ENCODE data around the gene IGSF10. TPM values are rescaled to one million over a fixed set of nuclear protein-coding genes. Genes with fewer than 3 reads are reported as not detected.

Gene IGSF10
- total and polyA plus RNA-seq, 2 donors (not counting 1 experiment from before 2014, with no cell fraction given): 0.03 TPM; not detected in 1

DNA sequence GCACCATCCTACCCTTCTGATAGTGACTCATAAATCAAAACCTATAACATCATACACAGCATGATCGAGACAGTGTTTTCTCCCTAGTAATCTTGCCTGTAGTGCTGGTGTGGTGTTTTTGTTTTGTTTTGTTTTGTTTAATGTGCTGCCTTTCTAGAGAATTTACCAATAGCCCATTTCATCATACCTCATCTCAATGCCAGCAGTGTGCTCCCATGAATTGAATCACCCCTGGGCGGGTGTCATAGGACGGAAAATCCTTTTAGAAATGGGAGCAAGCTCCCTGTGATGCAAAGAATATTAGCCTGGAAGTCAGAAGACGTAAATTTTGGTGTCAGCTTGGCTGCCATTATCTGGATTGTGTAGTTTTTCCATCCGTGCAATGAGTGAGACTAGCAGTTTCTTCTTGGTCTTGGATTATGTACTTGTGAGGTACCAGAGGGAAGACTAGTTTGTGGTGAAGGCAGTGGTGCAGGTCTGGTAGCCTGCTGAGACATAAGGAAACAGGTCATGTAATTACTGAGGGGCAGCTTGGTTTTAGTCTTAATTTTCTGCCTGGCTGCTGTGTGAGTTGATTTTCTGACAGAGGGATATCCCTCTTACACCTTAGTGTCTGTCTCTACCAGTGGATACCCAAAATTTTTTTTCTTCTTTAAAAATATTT lies 29.9 kb downstream of the IGSF10 start:
- Mint-ChIP-seq H3K4me3 (no peak overlapping the region), H3K9me3 (ENCODE audit: insufficient read depth) (no peaks in the 10 kb centered on the region), H3K27ac (peak overlapping the region; percentile 47), H3K4me1 (peaks cover 37% of the 10 kb centered on the region), H3K27me3 (no peaks in the 10 kb centered on the region)
- H3K79me2 ChIP-seq (ENCODE audit: control insufficient read depth, insufficient read depth, low read length): no peaks in the 10 kb centered on the region
- no peak for TF ChIP-seq EZH2 (IDR thresholded peaks at IDR 0.05; ENCODE audit: borderline replicate concordance, insufficient read depth, low read depth, low read length, poor library complexity, severe bottlenecking)
- TF ChIP-seq, protein P1, sequence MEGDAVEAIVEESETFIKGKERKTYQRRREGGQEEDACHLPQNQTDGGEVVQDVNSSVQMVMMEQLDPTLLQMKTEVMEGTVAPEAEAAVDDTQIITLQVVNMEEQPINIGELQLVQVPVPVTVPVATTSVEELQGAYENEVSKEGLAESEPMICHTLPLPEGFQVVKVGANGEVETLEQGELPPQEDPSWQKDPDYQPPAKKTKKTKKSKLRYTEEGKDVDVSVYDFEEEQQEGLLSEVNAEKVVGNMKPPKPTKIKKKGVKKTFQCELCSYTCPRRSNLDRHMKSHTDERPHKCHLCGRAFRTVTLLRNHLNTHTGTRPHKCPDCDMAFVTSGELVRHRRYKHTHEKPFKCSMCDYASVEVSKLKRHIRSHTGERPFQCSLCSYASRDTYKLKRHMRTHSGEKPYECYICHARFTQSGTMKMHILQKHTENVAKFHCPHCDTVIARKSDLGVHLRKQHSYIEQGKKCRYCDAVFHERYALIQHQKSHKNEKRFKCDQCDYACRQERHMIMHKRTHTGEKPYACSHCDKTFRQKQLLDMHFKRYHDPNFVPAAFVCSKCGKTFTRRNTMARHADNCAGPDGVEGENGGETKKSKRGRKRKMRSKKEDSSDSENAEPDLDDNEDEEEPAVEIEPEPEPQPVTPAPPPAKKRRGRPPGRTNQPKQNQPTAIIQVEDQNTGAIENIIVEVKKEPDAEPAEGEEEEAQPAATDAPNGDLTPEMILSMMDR (IDR thresholded peaks at IDR 0.05): no peak
- ChIA-PET CTCF (interaction anchor here (1.2 to 2.0 kb wide), 3 partner anchors 8 to 200 kb away, joined by 3 to 8 read pairs (median 8); no protein-coding TSS in a partner anchor), POLR2A (no interaction called here)
- ATAC-seq (ENCODE audit: low read depth): no peak
- intact Hi-C loops (cut with micrococcal nuclease): no loop called here
- H4K20me1 ChIP-seq (ENCODE audit: control insufficient read depth, insufficient read depth, low read length, poor library complexity, severe bottlenecking): no peaks in the 10 kb centered on the region
- H3K27ac ChIP-seq (ENCODE audit: low read length in 2 of 2): no peak overlapping the region
- H3K4me3 ChIP-seq (ENCODE audit: control extremely low read depth in 1 of 5, extremely low read depth in 1 of 5, insufficient read depth in 1 of 5, low read depth in 2 of 5, low read length in 4 of 5): no peak overlapping the region
- H3K9me3 ChIP-seq (ENCODE audit: control extremely low read depth in 1 of 3, control insufficient read depth in 2 of 3, insufficient read depth in 1 of 3, low read length in 2 of 3): no peaks in the 10 kb centered on the region
- no peak overlapping the region for H3K9ac ChIP-seq (ENCODE audit: low read length)
- WGBS (ENCODE audit: insufficient coverage): 81% methylated on average over 4 of the region's 5 CpGs
- H2AFZ ChIP-seq (ENCODE audit: insufficient read depth, low read depth, low read length, poor library complexity, severe bottlenecking): no peak overlapping the region
- H3K36me3 ChIP-seq (replicated peaks in 1 of 2; ENCODE audit: control extremely low read depth in 1 of 2, control insufficient read depth in 1 of 2, extremely low read depth in 1 of 2, insufficient read depth in 2 of 2, low read length in 1 of 2): no peaks in the 10 kb centered on the region
- no peak overlapping the region for H3K4me2 ChIP-seq (replicated peaks; ENCODE audit: low read depth, low read length, poor library complexity, severe bottlenecking)
- no peak for DNase-seq
- peaks cover 5% of the 10 kb centered on the region in 2 donors for H3K4me1 ChIP-seq (ENCODE audit: control insufficient read depth in 2 of 2, insufficient read depth in 2 of 2, low read length in 2 of 2)
- no peaks in the 10 kb centered on the region for H3K27me3 ChIP-seq (replicated peaks in 1 of 4; ENCODE audit: control extremely low read depth in 1 of 4, control insufficient read depth in 3 of 4, insufficient read depth in 4 of 4, low read length in 3 of 4)

DNA sequence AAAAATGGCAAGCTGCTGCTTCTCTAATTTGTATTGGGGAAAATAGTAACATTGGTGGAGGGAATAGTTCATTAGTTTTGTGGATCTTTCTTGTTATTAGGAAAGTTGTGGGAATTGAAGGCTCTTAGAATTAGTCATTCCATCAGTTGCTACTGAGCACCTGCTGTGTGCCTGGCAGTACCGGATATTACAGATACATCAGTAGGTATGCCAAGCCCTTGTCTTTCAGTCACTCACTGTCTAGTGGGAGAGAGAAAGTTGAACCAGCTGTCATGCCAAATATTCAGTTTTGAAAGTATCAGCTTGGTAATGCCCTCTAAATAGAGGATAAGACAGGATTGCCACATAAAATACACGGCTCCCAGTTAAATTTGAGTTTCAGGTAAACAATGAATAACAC lies 32.5 kb downstream of the IGSF10 start:
- 83% methylated on average over 1 of the region's 2 CpGs for WGBS (ENCODE audit: insufficient coverage)
- POLR2A ChIA-PET: no interaction called here
- CTCF ChIA-PET: interaction anchor here (6.6 kb wide), 1 partner anchor 11 kb away, joined by 47 read pairs; no protein-coding TSS in a partner anchor
- Histone ChIP-seq H3K9ac (ENCODE audit: low read length) (no peak overlapping the region), H3K27me3 (replicated peaks in 1 of 4; ENCODE audit: control extremely low read depth in 1 of 4, control insufficient read depth in 3 of 4, insufficient read depth in 4 of 4, low read length in 3 of 4) (no peaks in the 10 kb centered on the region), H3K4me1 (ENCODE audit: control insufficient read depth in 2 of 2, insufficient read depth in 2 of 2, low read length in 2 of 2) (peaks cover 5 to 8% of the 10 kb centered on the region in 2 donors), H3K9me3 (ENCODE audit: control extremely low read depth in 1 of 3, control insufficient read depth in 2 of 3, insufficient read depth in 1 of 3, low read length in 2 of 3) (no peaks in the 10 kb centered on the region), H3K4me2 (replicated peaks; ENCODE audit: low read depth, low read length, poor library complexity, severe bottlenecking) (no peak overlapping the region), H3K36me3 (replicated peaks in 1 of 2; ENCODE audit: control extremely low read depth in 1 of 2, control insufficient read depth in 1 of 2, extremely low read depth in 1 of 2, insufficient read depth in 2 of 2, low read length in 1 of 2) (no peaks in the 10 kb centered on the region), H2AFZ (ENCODE audit: insufficient read depth, low read depth, low read length, poor library complexity, severe bottlenecking) (no peak overlapping the region), H3K79me2 (ENCODE audit: control insufficient read depth, insufficient read depth, low read length) (no peaks in the 10 kb centered on the region), H3K4me3 (ENCODE audit: control extremely low read depth in 1 of 5, extremely low read depth in 1 of 5, insufficient read depth in 1 of 5, low read depth in 2 of 5, low read length in 4 of 5) (no peak overlapping the region), H3K27ac (ENCODE audit: low read length in 2 of 2) (no peak overlapping the region), H4K20me1 (ENCODE audit: control insufficient read depth, insufficient read depth, low read length, poor library complexity, severe bottlenecking) (no peaks in the 10 kb centered on the region)
- H3K9me3 Mint-ChIP-seq (ENCODE audit: insufficient read depth): no peaks in the 10 kb centered on the region
- no peaks in the 10 kb centered on the region for H3K27me3 Mint-ChIP-seq
- TF ChIP-seq, protein P1 (IDR thresholded peaks at IDR 0.05): no peak
- TF ChIP-seq EZH2 (IDR thresholded peaks at IDR 0.05; ENCODE audit: borderline replicate concordance, insufficient read depth, low read depth, low read length, poor library complexity, severe bottlenecking): no peak
- intact Hi-C loops (cut with micrococcal nuclease): no loop called here
- H3K4me3 Mint-ChIP-seq: no peak overlapping the region
- peaks cover 34% of the 10 kb centered on the region for H3K4me1 Mint-ChIP-seq
- no peak overlapping the region for H3K27ac Mint-ChIP-seq
- ATAC-seq (ENCODE audit: low read depth) (no peak), DNase-seq (no peak)

All from B cell (primary cell).